Retinal pigment epithelial cell (primary cell): ENCODE results near the gene HS6ST3.

Experiments
- DNase-seq: peaks from one replicate; pipeline ENCODE4 v3.0.0-alpha.2; 2010; ENCODE audit warnings: low read depth
- H3K4me3 ChIP-seq: 2 replicates; pipeline ENCODE4 v1.5.1; 2011; ENCODE audit warnings: mild to moderate bottlenecking, low read length, control low read depth, moderate library complexity
- CTCF ChIP-seq: conservative IDR thresholded peaks from 2 replicates; pipeline ENCODE4 v1.5.1; 2011; ENCODE audit warnings: low read depth, low read length, control low read depth, inconsistent platforms

The HS6ST3 gene

GRCh38 chr13:96229356-96229755, 139.4 kb downstream of the HS6ST3 start:
- TF ChIP-seq CTCF, result peak; percentile 59
- DNase-seq, result no peak
- H3K4me3 ChIP-seq, result no peak overlapping the region

DNA sequence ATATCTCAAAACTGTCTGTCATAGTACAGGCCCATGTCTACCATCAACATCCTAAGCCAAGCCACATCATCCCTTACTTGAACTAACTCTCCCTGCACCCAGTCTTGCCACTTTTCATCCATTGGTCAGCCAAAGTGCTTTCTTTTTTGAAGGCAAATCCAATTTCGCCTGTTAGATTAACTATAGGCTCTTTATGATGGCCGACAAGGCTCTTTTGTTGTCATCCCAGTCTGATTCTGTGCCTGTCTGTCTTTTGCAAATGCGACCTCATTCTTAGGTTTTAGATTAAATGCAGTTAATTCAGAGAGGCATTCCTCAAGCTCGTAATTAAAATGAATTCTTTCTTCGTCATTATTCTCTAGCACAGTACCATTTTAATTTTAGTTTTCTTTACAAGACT, 148.3 kb downstream of the HS6ST3 start:
- no peak for DNase-seq
- no peak overlapping the region for H3K4me3 ChIP-seq
- no peak for TF ChIP-seq CTCF

- TF ChIP-seq CTCF, result no peak
- no peak overlapping the region for H3K4me3 ChIP-seq
- DNase-seq, result no peak
These were observed 149.0 kb downstream of the HS6ST3 start for GRCh38 chr13:96238861-96239260.

GRCh38 chr13:96243376-96243775, 153.5 kb downstream of the HS6ST3 start:
- no peak overlapping the region for H3K4me3 ChIP-seq
- no peak for DNase-seq
- TF ChIP-seq CTCF, result no peak

GRCh38 chr13:96248103-96248502, 158.2 kb downstream of the HS6ST3 start:
- DNase-seq, result no peak
- no peak overlapping the region for H3K4me3 ChIP-seq
- no peak for TF ChIP-seq CTCF

DNA sequence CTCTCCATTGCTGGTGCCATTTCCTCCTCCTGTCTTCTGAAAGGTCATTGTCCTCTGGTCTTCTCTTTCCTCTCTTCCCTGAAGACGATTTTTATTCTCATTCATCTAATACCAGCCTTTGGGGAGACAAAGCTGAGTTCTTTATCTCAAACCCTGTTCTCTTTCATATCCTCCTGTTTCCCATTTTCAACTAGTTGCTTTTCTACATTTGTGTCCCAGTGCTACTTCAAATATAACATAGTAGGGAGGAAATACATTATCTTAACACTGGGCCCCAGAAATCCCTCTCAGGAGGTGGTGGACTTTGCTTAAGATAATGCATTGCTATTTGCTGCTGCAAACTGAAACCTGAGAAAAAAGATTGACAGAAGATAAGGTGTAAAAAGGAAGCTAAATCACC, 159.1 kb downstream of the HS6ST3 start:
- DNase-seq, result no peak
- H3K4me3 ChIP-seq, result no peak overlapping the region
- TF ChIP-seq CTCF, result no peak

DNA sequence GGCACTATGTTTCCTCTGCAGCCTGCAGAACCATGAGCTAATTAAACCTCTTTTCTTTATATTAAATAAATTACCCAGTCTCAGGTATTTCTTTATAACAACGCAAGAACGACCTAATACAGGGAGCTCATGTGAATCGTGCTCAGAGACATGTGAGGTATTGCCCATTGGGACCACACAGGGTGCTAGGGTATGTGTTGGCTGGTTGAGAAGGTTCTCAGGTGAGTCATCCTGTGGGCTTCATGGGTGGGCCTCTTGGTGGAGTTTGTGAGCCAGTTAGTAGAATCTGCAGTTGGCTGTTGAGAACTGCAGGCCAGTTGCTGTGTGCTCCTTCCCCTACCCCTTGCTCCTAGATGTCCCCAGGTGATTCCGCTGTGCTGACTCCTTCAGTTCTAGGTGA, 163.0 kb downstream of the HS6ST3 start:
- no peak for TF ChIP-seq CTCF
- H3K4me3 ChIP-seq, result no peak overlapping the region
- DNase-seq, result no peak
